CD4-positive, alpha-beta T cell treated with Interleukin-4 for 4 hours (primary cell): ENCODE results near the gene NEDD1.

Source experiments
- DNase-seq: peaks from one replicate; pipeline ENCODE4 v3.0.0-alpha.2; 2020

Gene NEDD1

DNA sequence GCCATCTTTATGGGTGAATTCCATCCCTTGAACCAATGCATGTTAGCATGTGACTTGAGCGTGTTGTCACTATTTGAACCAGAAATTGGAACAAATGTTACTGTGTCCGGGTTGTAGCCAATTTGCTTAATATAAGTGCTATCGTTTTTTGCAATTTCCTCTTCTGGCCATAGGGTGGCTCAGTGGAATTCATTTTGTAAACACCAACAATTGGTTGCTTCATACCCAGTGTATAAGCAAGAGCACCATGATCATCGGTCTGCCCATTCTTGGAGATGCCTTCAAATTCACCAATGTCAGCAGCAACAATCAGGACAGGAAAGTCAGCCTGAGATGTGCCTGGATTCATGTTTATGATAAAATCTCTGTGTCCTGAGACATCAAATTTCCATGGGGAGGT, 5.0 kb upstream of the NEDD1 start:
- DNase-seq = no peak

DNA sequence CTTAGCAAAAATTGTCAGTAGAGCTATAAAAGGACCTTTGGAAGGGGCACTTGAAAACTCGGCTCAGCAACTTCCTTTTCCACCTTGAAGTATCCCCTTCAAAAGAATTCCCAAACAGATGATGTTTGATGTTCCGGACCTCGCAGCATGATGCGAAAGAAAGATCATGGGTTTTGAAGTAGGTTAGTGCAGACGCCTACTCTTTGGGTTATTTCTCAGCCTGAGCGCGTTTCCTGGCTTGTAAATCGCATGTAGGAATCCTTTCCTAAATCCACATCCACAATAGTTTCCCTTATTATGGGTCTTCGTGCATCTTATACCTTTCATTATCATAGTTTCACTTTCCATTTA, 584 bp upstream of the NEDD1 start:
- no peak for DNase-seq

DNA sequence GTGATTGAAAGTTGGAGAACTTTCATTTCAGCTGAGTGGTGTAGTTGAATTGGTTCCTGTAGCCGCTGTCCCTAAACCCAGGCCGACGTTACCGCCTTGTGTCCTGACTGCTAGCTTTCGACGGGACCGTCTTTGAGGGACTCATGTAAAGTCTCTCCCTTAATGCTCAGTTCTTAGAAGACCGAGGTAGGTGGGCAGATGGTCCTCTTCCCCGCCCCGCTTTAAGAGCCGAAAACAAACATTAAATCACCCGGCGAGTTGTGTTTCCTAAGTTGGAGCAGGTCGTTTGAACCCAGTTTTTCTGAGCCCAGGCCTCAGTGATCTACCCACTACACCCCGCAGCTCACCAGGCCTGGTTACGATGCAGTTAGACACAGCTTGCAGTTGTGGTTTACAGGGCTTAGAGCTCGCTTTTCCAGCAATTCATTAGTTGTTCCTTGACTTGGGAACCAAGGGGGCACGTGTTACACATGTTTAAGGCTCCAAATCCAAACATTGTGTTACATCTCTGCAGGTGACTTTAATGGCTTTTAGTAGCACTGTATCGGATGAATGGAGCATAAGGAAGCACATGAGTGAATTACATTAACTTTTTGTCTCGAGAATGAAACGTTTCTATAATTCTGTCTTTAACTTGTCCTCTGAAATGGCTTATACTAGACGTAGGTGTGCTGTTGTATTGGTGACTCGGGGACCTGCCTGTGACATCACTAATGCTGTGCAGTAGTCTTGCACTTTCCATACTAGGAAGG, 790 bp downstream of the NEDD1 start:
- peak; percentile 32 for DNase-seq

DNA sequence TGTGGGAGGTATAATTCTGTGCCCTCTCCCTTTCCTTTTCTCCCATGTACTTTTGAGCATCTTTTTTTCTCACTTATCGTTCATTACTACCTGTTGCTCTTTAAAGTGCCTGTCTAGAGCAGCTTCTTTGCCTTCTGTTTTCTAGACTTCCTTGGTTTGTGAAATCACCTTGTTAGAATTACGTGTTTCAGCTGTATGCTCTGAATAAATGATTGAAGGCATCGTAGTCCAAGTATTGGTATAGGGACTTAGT, 1.3 kb downstream of the NEDD1 start:
- DNase-seq = no peak

DNA sequence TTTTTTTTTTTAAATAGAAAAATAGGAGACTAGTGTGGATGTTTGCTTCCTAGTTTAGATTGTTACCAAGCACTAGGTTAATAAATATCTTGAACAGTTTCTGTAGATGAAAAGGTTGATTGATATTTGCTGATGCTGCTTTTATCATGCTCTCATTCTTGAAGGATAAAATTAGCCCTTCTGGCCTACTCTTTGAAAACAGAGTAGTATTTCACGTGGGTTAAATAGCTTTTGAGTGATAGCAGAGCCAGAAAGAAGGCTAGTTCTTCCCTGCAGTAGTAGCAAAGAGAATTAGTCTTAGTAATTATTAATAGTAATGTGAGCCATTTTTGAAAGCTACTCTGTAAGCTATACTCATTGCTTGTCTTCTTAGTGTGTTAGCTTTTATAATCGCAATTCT, 5.2 kb downstream of the NEDD1 start:
- no peak for DNase-seq

DNA sequence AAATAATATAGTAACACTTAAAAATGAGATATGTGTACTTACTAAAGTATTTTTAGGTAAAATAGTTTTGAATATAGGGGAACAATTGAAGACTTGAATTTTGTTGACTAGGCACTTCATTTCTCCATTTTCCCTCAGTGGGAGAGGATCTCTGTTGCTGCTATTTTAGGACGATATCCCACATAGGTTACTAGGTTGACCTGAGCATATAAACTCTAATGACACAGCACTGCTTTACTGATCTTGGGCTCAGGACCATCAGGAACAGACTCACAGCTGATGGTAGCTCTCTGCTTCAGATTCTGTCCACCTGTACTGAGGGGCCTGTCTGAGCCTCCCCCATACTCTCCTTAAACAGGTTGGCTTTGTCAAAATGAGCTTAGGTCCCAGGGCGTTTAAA, 5.9 kb downstream of the NEDD1 start:
- no peak for DNase-seq

DNA sequence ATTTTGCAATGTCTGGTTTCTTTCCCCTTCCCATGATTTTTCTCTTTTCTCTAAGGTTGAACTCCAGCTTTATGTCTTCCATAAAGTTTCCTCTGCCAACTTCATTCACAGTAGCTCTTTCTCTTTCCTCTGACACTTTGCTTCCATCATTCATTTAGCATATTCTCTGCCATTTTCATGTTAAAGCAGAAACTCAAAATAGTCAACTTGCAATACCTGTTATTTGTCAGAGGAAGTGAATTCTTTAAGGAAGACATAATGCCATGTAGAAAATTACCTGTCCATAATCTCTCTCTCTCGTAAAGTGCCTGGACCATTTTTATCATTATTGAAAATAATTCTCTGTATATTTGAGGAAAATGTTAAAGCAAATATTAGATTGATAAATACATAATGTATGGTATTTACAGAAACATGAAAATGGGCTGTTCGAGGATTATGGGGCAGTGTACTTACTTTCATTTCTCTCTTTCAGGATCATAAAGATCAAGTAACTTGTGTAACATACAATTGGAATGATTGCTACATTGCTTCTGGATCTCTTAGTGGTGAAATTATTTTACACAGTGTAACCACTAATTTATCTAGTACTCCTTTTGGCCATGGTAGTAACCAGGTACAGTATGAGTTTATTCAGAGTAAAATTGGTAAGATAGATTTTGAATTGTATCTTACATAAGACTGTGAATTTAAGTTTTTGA, 12.6 kb downstream of the NEDD1 start:
- no peak for DNase-seq

DNA sequence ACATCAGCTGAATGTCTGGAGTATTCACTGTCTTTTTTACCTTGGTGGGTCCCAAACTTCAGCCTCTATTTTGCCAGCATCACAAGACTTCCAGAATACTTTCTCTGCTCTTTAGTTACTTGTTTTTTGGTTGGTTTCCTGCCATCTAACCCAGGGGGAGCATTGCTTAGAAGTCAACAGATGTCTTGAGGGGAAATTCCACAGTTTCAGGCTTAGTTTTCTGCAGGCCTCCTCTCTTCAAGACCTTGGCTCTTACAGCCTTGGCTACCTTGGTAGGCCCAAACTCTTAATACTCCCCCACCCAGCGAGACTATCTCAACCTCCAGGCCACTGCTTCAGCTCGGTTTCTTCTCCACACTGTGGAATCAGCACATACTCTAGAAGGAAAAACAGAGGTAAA, 41.7 kb downstream of the NEDD1 start:
- DNase-seq = no peak

DNA sequence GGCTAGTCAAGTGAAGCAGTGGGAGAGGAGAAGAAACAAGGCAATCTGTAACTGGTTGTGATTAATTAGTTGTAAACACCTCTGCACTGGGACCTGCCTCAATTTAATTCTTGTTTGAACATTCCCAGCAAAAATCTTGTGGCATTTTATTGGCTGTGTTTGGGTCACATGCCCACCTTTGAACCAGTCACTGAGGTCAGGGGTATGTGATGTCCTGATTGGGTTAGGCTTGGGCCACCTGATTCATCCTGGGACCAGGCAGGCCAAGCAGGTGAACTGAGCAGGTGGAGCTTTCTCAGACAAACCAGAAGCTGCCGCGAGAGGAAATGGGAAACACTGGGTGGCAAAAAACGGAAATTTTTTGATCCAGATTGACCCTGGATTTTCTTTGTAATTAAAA, 72.5 kb downstream of the NEDD1 start:
- no peak for DNase-seq

DNA sequence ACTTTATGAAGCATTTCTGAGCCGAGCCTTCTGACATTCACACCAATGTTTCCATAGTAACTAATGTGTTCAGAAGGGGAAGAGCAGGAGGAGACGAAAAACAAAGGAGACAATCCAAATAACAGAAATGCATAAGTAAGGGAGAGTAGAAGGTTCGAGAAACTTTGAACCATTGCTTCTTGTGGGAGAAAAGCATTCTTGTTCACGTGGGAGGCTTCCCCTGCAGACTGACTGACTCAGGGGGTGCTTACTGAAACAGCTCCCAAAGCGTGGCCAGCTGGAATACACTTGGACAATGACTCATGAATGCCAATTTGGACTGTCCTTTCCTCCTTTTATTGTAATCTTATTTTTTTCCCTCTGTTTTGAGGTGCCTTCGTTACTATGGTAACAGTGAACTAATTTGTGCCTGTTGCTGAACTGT, 73.9 kb downstream of the NEDD1 start:
- DNase-seq = no peak

DNA sequence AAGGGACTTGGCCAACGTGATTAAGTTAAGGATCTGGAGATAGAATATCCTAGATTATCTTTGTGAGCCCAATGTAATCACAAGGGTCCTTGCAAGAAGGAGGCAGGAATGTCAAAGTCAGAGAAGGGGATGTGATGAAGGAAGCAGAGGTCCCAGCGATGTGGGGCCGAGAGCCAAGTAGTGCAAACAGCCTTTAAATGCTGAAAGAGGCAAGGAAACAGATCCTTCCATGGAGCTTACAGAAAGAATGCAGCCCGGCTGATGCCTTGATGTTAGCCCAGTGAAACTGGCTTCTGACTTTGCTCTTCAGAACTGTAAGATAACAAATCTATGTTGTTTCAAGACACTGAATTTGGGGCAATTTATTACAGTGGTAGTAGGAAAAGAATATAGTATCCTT, 74.9 kb downstream of the NEDD1 start:
- no peak for DNase-seq

DNA sequence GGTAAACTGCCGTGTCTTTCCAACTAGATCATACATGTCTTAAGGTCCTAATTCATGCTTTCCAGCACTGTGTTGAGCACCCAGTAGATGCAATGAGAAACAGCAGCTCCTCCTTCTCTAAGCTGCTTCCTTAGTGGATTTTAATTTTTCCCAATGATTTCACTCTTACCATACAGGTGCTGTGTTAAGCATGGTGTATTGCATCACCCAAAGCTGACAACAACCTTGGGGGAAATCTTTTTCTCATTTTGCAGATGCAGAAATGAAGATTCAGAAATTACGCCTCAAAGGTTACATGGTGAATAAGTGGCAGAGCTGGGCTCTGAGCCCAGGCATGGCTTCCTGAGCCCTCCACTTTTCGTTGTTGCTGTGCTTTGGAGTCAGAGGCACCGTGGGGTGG, 75.6 kb downstream of the NEDD1 start:
- no peak for DNase-seq

DNA sequence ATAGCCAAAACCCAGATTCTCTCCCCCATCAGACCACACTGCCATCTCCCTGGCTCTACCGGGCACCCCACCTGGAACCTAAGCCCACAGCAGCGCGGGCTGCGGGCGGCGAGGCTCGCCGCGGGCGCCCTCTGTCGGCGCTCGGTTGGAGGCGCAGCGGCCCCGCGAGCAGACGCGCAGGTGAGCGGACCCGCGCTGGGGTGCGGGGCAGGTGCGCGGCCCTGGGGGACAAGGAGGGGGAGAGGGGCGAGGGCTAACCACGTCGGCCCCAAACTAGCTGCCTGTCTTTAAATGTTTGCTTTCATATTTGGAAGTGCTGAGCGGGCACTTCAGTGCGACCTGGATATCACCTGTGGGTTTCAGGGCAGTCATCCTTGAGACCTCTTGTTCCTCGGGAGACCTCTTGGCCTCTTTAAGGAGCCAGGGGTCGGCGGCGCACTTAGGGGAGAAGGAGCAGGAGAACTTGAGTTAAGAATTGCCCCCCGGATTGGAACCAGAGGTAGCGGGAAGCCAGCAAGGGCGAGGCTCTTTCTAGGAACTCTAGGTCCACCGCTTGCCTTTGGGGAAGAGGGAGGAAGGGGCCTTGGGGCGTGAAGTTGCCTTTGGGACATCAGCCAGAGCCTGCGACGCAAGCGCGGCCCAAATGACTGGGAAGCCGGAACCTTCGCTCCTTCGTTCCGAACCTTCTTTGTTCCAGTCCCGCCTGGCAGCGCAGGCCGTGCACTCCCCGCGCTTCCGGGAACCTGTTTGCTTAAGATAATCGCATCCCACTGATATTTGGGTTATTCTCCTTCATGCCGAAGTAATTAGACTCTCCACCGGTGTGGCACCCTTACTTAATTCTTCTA, 78.7 kb downstream of the NEDD1 start:
- DNase-seq = peak; percentile 27

DNA sequence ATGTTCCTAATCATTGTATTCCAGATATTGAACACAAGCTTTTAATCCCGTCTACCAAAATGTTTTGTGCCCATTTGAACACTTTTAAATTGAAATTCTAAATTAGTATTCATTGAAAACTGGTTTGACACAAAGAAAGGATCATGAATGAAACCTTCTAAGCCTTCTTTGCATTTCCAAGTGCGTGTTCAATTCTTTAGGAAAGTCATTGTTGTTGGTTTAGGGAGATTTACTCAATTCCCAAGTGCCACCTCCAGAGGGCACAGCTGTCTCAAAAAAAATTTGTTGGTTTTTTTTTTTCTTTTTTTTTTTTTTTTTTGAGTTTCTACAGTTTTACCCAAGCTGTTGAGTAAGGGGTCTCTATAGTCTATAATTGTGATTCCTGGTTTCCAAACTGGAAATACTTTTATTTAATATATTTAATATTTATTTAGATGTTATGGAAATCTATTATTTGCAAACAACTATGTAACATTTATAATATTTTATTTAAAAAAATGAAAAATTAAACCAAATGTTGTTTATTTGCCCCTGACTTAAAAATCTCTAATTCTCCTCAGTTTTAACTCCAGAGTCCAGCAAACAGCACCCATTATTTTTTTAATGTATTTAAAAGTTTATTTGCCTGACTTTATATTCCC, 79.9 kb downstream of the NEDD1 start:
- DNase-seq = peak; percentile 13

DNA sequence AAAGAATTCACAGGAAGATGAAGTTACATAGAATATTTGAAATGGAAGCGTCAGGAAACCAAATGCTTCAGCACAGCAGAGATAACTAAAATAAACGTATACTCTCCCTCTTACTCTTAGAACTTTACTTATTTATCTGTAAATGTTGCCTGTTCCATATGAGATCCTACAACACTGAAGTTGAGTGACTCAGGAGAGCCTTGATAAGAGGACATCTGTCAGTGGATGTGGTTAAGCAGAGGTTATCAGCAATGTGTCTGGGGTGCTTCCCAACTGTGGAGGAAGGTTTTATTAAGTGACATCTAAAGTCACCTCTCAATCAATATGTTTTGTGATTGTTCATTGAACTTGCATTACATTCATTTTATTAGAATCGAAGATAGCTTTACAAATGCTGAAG, 81.9 kb downstream of the NEDD1 start:
- DNase-seq = no peak

DNA sequence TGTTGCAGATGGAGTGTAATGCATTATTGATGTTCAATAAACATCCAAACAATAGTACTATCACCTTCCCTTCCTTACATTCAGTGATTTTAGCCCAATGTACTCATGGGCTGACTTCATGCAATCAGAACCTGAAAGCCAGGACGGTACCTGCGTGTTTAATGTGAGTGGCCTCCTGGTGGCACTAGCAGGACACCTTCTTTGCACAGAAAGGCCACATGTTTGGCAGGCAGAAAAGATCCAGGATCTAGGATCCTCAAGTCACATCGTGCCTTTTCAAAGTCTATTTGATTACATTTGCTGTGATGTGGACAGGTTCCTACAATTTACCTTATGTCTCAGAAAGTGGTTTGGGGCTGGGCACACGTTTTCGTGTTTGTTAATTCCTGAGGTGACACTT, 82.9 kb downstream of the NEDD1 start:
- no peak for DNase-seq

DNA sequence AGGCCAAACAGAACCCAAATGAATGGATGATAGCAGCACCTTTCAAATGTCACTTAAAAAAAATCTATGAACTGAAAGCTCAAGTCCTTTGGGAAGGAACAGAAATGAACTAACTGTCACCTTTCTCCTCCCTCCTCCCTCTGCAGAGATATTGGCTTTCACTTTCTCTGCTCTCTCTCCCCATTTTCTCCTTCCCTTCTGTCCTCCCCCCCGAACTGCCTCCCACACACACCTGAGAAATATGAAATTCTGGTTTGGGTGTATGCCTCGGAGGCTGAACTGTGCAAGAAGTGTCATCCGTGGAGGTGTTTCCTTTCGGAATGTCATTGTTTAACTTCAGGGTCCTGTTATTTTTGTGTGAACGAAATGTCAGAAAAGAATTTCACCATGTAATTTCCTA, 87.8 kb downstream of the NEDD1 start:
- DNase-seq = no peak

DNA sequence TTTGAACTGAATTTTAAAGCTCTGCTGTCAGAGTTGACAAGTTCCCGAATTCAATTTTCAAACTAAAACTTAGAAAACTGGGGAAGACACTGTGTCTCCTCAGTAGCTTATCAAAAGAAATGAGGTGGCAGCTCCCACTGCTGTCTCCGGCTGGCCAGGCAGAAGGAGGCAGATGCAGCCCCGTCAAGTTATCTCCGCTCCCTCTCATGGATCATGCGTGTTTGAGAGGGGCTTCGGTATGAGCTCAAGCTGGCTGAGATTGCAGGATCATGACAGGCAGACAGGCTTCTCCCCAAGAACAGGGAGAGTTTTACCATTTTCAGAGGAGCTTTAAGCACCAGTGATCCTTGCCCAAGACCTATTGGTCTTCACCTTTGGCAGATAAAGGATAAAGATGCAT, 88.8 kb downstream of the NEDD1 start:
- DNase-seq = no peak

DNA sequence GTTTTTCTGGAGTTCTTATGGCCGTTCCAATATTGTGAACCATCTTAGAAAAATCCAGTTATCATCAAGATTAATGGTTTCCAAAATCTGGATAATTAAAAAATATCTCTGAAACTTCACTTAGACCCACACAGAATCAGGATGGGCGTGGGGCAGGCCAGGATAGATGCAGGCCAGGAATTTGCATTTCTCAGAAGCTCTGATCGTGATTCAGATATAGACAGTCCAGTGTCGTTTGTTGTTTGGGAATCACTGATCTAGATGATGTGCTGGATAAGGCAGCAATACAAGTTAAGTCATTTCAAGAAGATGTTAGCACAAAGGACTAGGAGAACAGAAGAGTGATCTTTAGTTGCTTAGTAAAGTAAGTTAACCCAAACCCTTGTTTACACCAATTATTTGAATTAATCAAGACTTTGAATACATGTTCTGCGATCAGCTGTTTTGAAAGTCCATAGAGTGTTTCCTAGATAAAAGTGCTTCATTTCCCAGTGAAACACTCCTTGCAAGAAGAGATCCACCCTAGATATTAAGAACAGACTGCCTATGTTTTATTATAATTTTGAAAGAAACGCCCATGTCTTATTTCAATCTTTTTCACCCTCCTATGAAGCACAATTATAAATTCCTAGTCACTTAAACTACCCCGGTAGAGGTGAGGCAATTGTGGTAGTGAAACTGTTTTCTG, 90.9 kb downstream of the NEDD1 start:
- no peak for DNase-seq

DNA sequence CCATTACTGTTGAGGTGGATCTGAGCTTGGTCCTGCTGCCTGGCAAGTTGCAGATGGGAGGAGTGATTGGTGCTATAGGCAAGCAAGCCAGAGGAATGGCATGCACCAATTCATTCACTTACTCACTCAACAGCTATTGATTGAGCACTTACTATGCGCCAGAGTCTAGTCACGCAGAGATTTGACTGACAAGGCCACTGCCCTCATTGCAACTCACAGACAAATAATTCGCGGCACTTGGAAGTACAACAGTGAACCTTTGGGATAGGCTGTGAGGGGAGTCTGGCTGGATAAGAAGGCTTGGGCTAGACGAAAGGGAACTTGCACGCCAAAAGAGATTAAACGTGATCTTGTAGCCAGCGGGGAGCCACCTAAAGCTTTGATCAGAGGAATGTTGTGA, 96.2 kb downstream of the NEDD1 start:
- no peak for DNase-seq
